HEK293T (cell line): Measurements from ENCODE around the gene LMAN2.

Experiments used
- ARNT ChIP-seq: fragments of 450-650 bp; IDR thresholded peaks from 2 replicates; pipeline ENCODE4 v1.6.1; 2017; ENCODE audit warnings: mild to moderate bottlenecking
- BHLHE40 ChIP-seq: fragments of 450-650 bp; IDR thresholded peaks from 2 replicates; pipeline ENCODE4 v1.6.1; 2016; ENCODE audit warnings: mild to moderate bottlenecking, moderate library complexity, borderline replicate concordance
- CTBP1 ChIP-seq: fragments of 450-650 bp; IDR thresholded peaks from 2 replicates; pipeline ENCODE4 v1.6.1; 2016; ENCODE audit warnings: borderline replicate concordance
- ELF4 ChIP-seq: fragments of 450-650 bp; IDR thresholded peaks from 2 replicates; pipeline ENCODE4 v1.6.1; 2017; ENCODE audit warnings: antibody characterized with exemption
- FOXA1 ChIP-seq: fragments of 450-650 bp; IDR thresholded peaks from 2 replicates; pipeline ENCODE4 v1.6.1; 2016; ENCODE audit warnings: mild to moderate bottlenecking
- FOXK2 ChIP-seq: fragments of 450-650 bp; IDR thresholded peaks from 2 replicates; pipeline ENCODE4 v1.6.1; 2016; ENCODE audit warnings: mild to moderate bottlenecking
- FOXM1 ChIP-seq: fragments of 450-650 bp; IDR thresholded peaks from 2 replicates; pipeline ENCODE4 v1.6.1; 2017; ENCODE audit warnings: mild to moderate bottlenecking, borderline replicate concordance
- L3MBTL2 ChIP-seq: fragments of 450-650 bp; conservative IDR thresholded peaks from 2 replicates; pipeline ENCODE4 v1.6.1; 2016; ENCODE audit warnings: mild to moderate bottlenecking
- LEF1 ChIP-seq: fragments of 450-650 bp; IDR thresholded peaks from 2 replicates; pipeline ENCODE4 v1.6.1; 2017; ENCODE audit warnings: mild to moderate bottlenecking, borderline replicate concordance
- NFRKB ChIP-seq: fragments of 450-650 bp; IDR thresholded peaks from 2 replicates; pipeline ENCODE4 v1.6.1; 2016; ENCODE audit warnings: mild to moderate bottlenecking, moderate library complexity
- SP1 ChIP-seq: fragments of 450-650 bp; IDR thresholded peaks from 2 replicates; pipeline ENCODE4 v1.6.1; 2017
- SUZ12 ChIP-seq: fragments of 450-650 bp; IDR thresholded peaks from 2 replicates; pipeline ENCODE4 v1.6.1; 2016; ENCODE audit warnings: mild to moderate bottlenecking
- TARDBP ChIP-seq: fragments of 450-650 bp; IDR thresholded peaks from 2 replicates; pipeline ENCODE4 v1.6.1; 2016
- TF ChIP-seq, protein P1 (sequence below): fragments of 450-650 bp; IDR thresholded peaks from 2 replicates; pipeline ENCODE4 v1.6.1; 2016

DNA sequence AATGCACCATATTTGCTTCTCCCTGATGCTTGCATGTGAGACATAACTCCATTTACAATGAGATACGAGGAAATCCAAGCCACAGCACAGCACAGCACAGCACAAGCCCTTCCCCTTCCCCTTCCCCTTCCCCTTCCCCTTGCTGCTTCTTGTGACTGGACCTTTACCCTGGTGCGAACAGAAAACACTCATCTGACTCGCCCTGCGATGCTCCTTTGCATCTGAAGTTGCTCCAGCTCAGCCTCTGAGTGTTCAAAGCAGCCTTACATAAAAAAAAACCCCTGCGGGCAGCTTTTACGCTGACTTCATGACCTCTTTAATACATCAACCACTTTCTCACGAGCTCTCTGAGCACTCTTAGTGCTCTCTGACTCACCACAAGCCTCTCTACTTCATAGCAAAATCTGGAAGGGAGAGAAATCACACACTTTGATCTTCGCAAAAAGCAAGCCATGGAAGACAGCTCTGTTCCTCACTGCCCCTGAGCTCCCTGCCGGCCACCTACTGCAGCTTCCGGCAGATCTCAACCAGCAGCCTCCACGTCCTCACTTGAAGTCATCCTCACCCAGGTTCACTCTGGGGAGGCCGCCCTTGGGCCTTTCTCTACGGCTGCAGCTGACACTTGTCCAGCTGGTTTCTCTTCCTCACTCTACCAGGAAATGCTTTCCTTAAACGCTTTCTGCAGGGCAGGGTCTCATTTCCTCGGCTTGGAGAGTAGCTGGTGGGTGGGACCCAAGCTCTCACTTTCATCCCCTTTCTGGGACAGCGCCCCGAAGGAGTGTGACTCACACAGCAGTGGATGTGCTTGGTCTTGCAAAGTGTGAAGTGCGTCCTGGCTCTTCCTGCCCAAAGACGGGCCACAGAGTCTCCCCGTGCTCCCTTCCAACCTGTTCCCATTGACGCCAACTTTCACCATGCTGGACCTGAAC, 38.0 kb upstream of the LMAN2 start:
- TF ChIP-seq FOXA1 (no peak), SUZ12 (no peak), ARNT (no peak), FOXM1 (no peak), TARDBP (no peak), L3MBTL2 (no peak), BHLHE40 (no peak), ELF4 (no peak), FOXK2 (no peak), SP1 (no peak), LEF1 (no peak), CTBP1 (no peak), NFRKB (no peak)
- TF ChIP-seq, protein P1, sequence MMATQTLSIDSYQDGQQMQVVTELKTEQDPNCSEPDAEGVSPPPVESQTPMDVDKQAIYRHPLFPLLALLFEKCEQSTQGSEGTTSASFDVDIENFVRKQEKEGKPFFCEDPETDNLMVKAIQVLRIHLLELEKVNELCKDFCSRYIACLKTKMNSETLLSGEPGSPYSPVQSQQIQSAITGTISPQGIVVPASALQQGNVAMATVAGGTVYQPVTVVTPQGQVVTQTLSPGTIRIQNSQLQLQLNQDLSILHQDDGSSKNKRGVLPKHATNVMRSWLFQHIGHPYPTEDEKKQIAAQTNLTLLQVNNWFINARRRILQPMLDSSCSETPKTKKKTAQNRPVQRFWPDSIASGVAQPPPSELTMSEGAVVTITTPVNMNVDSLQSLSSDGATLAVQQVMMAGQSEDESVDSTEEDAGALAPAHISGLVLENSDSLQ, result no peak
